Suppressor macrophage (primary cell): ENCODE measurements around the gene DMAC2.
A peak's percentile ranks its signal among the peaks of the same experiment; 100 is the strongest.
"Not testable (repeated sequence)": the region's sequence is repeated elsewhere in the genome, so short reads cannot be mapped to it uniquely, and the experiment has no call there.

ENCODE experiments used
- DNase-seq, 4 experiments: peaks; one replicate each; pipeline ENCODE4 v3.0.0-alpha.2; 2020 to 2022

DMAC2 gene

GRCh38 chr19:41422456-41422855 is 17.3 kb downstream of the DMAC2 start:
- DNase-seq: no peak

- no peak for DNase-seq
Observed at GRCh38 chr19:41421973-41422372, 17.7 kb downstream of the DMAC2 start.

- DNase-seq: no peak
Observed at GRCh38 chr19:41421314-41421713, 18.4 kb downstream of the DMAC2 start.

GRCh38 chr19:41420101-41420880 is 19.4 kb downstream of the DMAC2 start:
- peak; percentile 82 to 93 (median 91) for DNase-seq

GRCh38 chr19:41416194-41416674 is 23.5 kb downstream of the DMAC2 start:
- DNase-seq: no peak

- DNase-seq: no peak
Observed at GRCh38 chr19:41415154-41415571, 24.5 kb downstream of the DMAC2 start.

GRCh38 chr19:41414461-41414860 is 25.3 kb downstream of the DMAC2 start:
- no peak for DNase-seq

- DNase-seq: no peak
Observed at GRCh38 chr19:41413947-41414346, 25.8 kb downstream of the DMAC2 start.

- no peak for DNase-seq
Observed at GRCh38 chr19:41412953-41413352, 26.8 kb downstream of the DMAC2 start.

GRCh38 chr19:41411968-41412265 is 27.8 kb downstream of the DMAC2 start:
- no peak for DNase-seq

GRCh38 chr19:41411100-41411967 is 28.4 kb downstream of the DMAC2 start:
- DNase-seq: no peak

- DNase-seq: no peak
Observed at GRCh38 chr19:41410336-41411054, 29.2 kb downstream of the DMAC2 start.

- peak in 2 of 4 experiments; percentile 33 to 53 for DNase-seq
Observed at GRCh38 chr19:41409288-41409687, 30.4 kb downstream of the DMAC2 start.

- not testable (repeated sequence) for DNase-seq
Observed at GRCh38 chr19:41408846-41409245, 30.9 kb downstream of the DMAC2 start.

GRCh38 chr19:41408256-41408655 is 31.5 kb downstream of the DMAC2 start:
- DNase-seq: peak in 2 of 4 experiments; percentile 34 to 42

GRCh38 chr19:41407271-41407670 is 32.4 kb downstream of the DMAC2 start:
- peak; percentile 71 to 87 (median 82) for DNase-seq

- DNase-seq: no peak
Observed at GRCh38 chr19:41405776-41406175, 33.9 kb downstream of the DMAC2 start.

- no peak for DNase-seq
Observed at GRCh38 chr19:41403181-41403970, 36.3 kb downstream of the DMAC2 start.

- DNase-seq: no peak
Observed at GRCh38 chr19:41402010-41402409, 37.7 kb downstream of the DMAC2 start.

GRCh38 chr19:41401483-41401882 is 38.2 kb downstream of the DMAC2 start:
- DNase-seq: no peak

- DNase-seq: no peak
Observed at GRCh38 chr19:41399525-41399924, 40.2 kb downstream of the DMAC2 start.

GRCh38 chr19:41399091-41399490 is 40.6 kb downstream of the DMAC2 start:
- no peak for DNase-seq
